Measurements from ENCODE around the gene ATF5. TPM values are rescaled to one million over a fixed set of nuclear protein-coding genes. Genes with fewer than 3 reads are reported as not detected.
"Not testable (repeated sequence)": the region's sequence is repeated elsewhere in the genome, so short reads cannot be mapped to it uniquely, and the experiment has no call there.

The ATF5 gene
- total RNA-seq, 1 experiment from 2014 or later = 64.0 TPM

DNA sequence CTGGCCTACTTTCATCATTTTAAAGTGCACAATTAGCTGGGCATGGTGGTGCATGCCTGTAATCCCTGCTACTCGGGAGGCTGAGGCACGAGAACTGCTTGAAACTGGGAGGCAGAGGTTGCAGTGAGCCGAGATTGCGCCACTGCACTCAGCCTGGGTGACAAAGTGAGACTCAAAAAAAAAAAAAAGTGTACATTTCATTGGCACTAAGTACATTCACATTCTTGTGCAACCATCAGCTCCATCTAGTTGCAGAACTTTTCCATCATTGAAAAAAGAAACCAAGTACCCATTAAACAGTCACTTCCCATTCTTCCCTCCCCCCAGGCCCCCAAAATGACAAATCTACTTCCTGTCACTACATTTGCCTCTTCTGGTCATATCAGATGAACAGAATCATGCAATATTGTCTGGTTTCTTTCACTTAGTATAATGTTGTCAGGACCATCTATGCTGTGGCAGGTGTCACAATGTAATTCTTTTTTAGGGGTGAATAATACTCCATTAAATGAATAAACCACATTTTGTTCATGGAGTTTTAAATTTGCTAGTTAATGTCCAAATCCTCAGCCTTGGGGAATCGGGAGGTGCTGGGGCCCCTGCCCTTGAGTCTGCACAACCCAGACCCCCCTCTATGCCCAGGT is 39.4 kb downstream of the ATF5 start:
- H3K4me1 Mint-ChIP-seq (ENCODE audit: low read depth, unreplicated experiment) = no peaks in the 10 kb centered on the region
- intact Hi-C loops (cut with micrococcal nuclease; ENCODE audit: unreplicated experiment) = no loop called here
- Histone ChIP-seq H3K36me3 (ENCODE audit: control insufficient read depth, insufficient read depth, low read length) (no peaks in the 10 kb centered on the region), H3K4me3 (ENCODE audit: low read depth, low read length) (no peak overlapping the region), H3K9me3 (peaks cover 2% of the 10 kb centered on the region; the same call in 1 of the 2 replicates), H3K27me3 (replicated peaks; ENCODE audit: control insufficient read depth, insufficient read depth, low read length) (no peaks in the 10 kb centered on the region; the same call in 1 of the 2 replicates), H3K4me1 (no peaks in the 10 kb centered on the region)
- TF ChIP-seq CTCF (IDR thresholded peaks at IDR 0.05; ENCODE audit: insufficient read depth in 1 of 2, low read depth in 1 of 2, low read length in 1 of 2, severe bottlenecking in 1 of 2, unreplicated experiment in 1 of 2) = no peak
- H3K4me3 Mint-ChIP-seq (ENCODE audit: unreplicated experiment) = no peak overlapping the region
- H3K27ac Mint-ChIP-seq (ENCODE audit: unreplicated experiment) = no peak overlapping the region
- no peaks in the 10 kb centered on the region for H3K9me3 Mint-ChIP-seq (ENCODE audit: unreplicated experiment)
- DNase-seq = no peak
- POLR2A ChIA-PET = no interaction called here
- no peaks in the 10 kb centered on the region for H3K36me3 Mint-ChIP-seq (ENCODE audit: insufficient read depth, unreplicated experiment)
- CTCF ChIA-PET = no interaction called here
- BruUV-seq (replicated peaks) = no TSS peak
- H3K27me3 Mint-ChIP-seq (ENCODE audit: insufficient read depth, unreplicated experiment) = peaks cover 2% of the 10 kb centered on the region

DNA sequence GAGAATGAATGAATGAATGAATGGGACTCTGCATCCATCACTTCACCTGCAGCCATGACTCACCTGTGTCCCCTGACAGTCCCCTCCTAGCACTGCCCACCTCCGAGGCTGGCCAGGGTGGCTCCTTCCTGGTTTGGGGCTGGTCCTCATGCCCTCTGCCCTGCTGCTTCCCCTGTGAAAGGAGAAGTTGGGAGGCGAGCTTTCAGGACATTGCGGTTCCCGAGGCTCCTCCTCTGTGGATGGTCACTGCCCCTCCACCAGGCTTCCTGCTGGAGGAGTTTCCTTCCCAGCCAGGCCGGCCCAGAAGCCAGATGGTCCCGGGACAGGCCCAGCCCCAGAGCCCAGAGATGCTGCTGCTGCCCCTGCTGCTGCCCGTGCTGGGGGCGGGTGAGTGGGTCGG is 40.4 kb downstream of the ATF5 start:
- H3K4me1 Mint-ChIP-seq (ENCODE audit: low read depth, unreplicated experiment); H3K4me1 ChIP-seq; H3K27me3 Mint-ChIP-seq (ENCODE audit: insufficient read depth, unreplicated experiment); H3K4me3 ChIP-seq (ENCODE audit: low read depth, low read length); DNase-seq; H3K36me3 ChIP-seq (ENCODE audit: control insufficient read depth, insufficient read depth, low read length); H3K4me3 Mint-ChIP-seq (ENCODE audit: unreplicated experiment); H3K9me3 Mint-ChIP-seq (ENCODE audit: unreplicated experiment); H3K9me3 ChIP-seq; H3K36me3 Mint-ChIP-seq (ENCODE audit: insufficient read depth, unreplicated experiment); POLR2A ChIA-PET; H3K27me3 ChIP-seq (replicated peaks; ENCODE audit: control insufficient read depth, insufficient read depth, low read length); H3K27ac Mint-ChIP-seq (ENCODE audit: unreplicated experiment); intact Hi-C loops (cut with micrococcal nuclease; ENCODE audit: unreplicated experiment); CTCF ChIA-PET; BruUV-seq (replicated peaks): not testable (repeated sequence)

DNA sequence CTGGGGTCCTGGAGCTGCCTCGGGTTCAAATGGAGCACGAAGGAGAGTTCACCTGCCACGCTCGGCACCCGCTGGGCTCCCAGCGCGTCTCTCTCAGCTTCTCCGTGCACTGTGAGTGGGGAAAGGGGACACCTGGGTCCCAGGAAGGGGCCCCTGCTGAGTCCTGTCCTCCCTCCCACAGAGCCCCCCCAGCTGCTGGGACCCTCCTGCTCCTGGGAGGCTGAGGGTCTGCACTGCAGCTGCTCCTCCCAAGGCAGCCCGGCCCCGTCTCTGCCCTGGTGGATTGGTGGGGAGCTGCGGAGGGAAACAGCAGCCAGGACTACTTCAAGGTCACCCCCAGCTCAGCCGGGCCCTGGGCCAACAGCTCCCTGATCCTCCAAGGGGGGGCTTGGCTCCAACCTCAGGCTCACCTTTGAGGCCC is 43.0 kb downstream of the ATF5 start:
- H3K36me3 ChIP-seq (ENCODE audit: control insufficient read depth, insufficient read depth, low read length) = no peaks in the 10 kb centered on the region
- H3K27me3 ChIP-seq (replicated peaks; ENCODE audit: control insufficient read depth, insufficient read depth, low read length) = no peaks in the 10 kb centered on the region; the same call in 1 of the 2 replicates
- BruUV-seq (replicated peaks) = no TSS peak
- H3K4me3 Mint-ChIP-seq (ENCODE audit: unreplicated experiment) = no peak overlapping the region
- H3K4me1 ChIP-seq = peaks cover 7% of the 10 kb centered on the region; the same call in 1 of the 2 replicates
- TF ChIP-seq CTCF (IDR thresholded peaks at IDR 0.05; ENCODE audit: insufficient read depth in 1 of 2, low read depth in 1 of 2, low read length in 1 of 2, severe bottlenecking in 1 of 2, unreplicated experiment in 1 of 2) = no peak
- POLR2A ChIA-PET = no interaction called here
- H3K27me3 Mint-ChIP-seq (ENCODE audit: insufficient read depth, unreplicated experiment) = no peaks in the 10 kb centered on the region
- no peaks in the 10 kb centered on the region for H3K9me3 ChIP-seq
- CTCF ChIA-PET = no interaction called here
- intact Hi-C loops (cut with micrococcal nuclease; ENCODE audit: unreplicated experiment) = no loop called here
- no peaks in the 10 kb centered on the region for H3K9me3 Mint-ChIP-seq (ENCODE audit: unreplicated experiment)
- no peak for DNase-seq
- H3K4me1 Mint-ChIP-seq (ENCODE audit: low read depth, unreplicated experiment) = peaks cover 8% of the 10 kb centered on the region
- no peak overlapping the region for H3K27ac Mint-ChIP-seq (ENCODE audit: unreplicated experiment)
- no peak overlapping the region for H3K4me3 ChIP-seq (ENCODE audit: low read depth, low read length)
- peaks cover 3% of the 10 kb centered on the region for H3K36me3 Mint-ChIP-seq (ENCODE audit: insufficient read depth, unreplicated experiment)

Data from Caco-2 (cell line).